Measurements from ENCODE around the gene VENTX.

The VENTX gene

DNA sequence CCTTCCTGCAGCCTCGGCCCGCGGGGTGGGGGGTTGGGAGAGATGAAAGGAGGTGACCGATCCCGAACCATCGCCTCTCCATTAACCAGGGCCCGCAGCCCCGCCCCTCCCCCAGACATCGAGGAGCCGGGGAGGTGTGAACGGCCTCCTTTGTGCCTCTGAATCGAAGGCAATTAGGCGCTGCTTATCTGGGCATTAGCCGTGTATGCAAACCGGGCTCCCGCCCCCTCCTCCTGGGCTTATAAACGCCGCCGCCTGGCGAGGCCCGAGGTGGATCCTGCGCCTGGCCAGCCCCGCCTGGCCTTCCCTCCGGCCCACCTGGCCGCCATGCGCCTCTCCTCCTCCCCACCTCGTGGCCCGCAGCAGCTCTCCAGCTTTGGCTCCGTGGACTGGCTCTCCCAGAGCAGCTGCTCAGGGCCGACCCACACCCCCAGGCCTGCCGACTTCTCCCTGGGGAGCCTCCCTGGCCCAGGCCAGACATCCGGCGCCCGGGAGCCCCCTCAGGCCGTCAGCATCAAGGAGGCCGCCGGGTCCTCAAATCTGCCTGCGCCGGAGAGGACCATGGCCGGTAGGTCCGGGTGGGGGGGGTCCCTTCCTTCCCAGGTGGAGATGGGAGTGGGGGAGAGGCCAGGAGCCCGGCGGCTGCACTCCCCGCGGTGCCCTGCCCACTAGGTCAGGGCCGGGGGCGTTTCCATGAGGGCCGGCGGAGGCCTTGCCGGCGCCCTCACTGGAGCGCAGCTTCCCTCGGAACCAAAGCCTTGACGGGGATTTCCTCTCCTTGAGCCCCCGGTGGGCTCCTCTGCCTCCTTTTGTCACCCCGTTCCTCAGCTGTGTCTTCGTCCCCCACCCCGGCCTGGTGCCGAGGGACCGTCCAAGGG lies at the start of gene VENTX:
Gene VENTX, plus strand, starts transcription at position 268 of the 878 bp plus-strand sequence. Its CDS starts 60 bp downstream, at position 328.
- no peak for DNase-seq

DNA sequence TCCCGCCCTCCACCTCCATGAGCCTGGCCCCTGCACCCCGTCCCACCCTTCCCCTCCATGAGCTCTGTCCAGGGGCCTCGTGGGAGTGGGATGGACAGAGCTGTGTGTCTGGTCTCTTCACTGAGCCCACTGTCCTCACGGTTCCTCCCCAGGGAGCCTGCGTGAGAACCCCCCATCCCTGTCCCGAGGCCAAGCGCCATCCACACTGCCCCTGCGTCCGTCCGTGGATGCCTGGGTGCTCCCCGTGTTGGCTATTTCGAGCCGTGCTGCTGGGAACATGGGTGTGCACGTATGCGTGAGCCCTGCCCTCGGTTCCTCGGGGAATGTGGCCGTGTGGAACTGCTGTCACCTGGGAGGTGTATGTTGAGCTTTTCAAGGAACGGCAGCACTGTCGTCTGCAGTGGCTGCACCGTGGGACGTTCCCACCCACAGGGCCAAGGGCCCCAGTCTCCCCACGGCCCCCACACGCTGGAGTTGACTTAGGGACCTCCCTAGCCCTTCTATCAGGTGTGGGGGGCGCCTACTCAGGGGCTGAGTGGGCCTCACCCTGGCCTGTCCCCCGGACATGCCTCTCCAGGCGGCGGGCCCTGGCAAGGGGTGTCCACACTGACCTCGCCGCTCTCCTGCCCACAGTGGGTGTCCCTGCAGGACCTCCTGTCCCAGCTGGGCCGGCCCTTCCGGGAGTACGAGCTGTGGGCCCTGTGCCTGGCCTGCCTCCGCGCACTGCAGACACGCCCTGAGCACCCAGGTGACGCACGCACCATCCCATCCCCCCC lies 49.6 kb upstream of the VENTX start:
- no peak for DNase-seq

GRCh38 chr10:133189256-133189655 lies 48.4 kb upstream of the VENTX start:
- DNase-seq, result no peak

DNA sequence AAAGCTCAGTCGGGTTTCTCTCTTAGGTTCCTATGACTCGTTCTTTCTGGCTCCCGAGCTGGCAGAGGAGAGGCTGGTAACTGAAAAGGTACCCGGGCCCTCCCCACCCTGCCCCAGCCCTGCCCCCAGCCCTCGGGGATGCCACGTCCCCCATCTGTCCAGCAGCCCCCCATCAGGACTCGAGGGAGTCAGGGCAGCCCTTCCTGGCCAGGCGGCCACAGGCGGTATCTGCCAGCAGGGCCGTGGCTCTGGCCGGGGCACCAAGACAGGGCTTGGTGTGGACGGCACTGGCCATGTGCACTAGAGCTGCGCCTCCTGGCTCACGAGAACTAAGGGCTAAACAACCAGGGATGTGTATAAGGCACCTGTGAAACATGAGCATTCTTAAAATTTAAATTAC lies 47.9 kb upstream of the VENTX start:
- DNase-seq, result no peak

- DNase-seq, result no peak
These were observed 47.4 kb upstream of the VENTX start for GRCh38 chr10:133190225-133190624.

GRCh38 chr10:133191651-133192050 lies 46.0 kb upstream of the VENTX start:
- DNase-seq, result no peak

- DNase-seq, result no peak
These were observed 43.5 kb upstream of the VENTX start for GRCh38 chr10:133194151-133194550.

DNA sequence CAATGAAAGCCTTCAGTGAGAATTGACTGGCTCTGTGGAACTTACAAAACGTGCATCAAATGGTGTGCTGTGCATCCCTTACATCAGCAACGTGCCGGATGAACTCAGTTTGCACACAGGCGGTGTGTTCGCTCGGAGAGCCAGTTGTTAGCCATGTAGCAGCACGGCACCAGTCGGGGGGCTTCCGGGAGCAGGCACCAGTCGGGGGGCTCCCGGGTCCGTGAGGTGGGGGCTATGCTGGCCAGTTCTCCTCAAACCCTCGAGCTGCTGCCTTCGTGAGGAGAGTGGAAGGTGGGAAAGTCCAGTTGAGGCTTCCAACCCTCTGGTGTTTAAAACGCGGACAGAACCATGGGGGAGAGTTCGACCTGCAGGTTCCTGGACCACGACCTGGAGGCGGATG lies 42.6 kb upstream of the VENTX start:
- no peak for DNase-seq

GRCh38 chr10:133195611-133196010 lies 42.0 kb upstream of the VENTX start:
- no peak for DNase-seq

DNA sequence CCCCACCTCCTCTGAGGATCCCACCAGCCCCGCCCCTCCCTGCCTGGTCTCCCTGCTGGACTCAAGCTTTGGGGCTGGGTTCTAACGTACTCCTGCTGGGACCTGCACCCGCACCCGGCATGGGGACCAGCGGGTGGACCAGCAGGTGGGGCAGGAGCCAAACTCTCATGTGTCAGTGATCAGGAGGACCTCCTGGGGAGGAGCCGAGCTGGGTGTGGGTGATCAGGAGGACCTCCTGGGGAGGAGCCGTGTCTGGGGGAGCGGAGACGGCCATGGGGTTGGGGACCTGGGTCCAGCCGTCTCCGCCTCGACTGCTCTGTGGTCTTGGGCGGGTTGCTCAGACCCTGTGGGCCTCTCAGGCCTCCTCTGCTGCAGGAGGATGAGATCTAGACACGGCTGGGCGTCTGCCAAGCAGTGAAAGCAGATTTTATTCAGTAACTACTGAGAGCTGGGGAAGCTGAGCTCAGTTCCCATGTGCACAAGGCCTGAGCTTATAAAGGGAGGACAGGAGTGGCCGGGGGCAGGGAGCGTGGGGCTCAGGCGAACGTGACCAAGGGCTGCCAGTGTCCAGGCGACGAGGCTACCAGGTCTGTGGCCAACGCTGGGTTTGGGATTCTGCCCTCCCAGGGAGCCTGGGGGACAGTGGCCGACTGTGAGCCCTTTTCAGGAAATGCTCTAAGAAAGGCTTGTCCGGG lies 41.3 kb upstream of the VENTX start:
- no peak for DNase-seq

GRCh38 chr10:133196936-133197758 lies 40.5 kb upstream of the VENTX start:
- DNase-seq, result no peak

DNA sequence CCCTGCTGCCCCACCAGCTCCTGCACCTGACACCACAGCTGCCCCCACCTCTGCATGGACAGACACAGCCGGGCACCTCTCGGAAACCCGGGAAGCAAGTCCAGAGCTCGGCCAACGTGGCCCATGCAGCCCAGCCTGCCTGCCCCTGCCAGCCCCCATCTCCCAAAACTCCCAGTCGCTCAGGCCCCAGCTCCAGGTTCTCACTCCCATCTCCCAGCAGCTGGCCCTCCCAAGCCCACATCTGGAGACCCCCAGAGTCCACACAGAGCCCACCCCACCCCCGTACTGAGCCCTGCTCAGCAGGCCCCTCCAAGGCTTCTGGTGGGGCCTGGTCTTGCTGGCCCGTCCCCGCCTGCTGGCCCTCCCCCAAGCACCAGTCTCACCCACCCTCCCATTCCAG lies 39.9 kb upstream of the VENTX start:
- no peak for DNase-seq

GRCh38 chr10:133198206-133198605 lies 39.4 kb upstream of the VENTX start:
- no peak for DNase-seq

GRCh38 chr10:133198621-133199487 lies 38.8 kb upstream of the VENTX start:
- DNase-seq, result no peak

DNA sequence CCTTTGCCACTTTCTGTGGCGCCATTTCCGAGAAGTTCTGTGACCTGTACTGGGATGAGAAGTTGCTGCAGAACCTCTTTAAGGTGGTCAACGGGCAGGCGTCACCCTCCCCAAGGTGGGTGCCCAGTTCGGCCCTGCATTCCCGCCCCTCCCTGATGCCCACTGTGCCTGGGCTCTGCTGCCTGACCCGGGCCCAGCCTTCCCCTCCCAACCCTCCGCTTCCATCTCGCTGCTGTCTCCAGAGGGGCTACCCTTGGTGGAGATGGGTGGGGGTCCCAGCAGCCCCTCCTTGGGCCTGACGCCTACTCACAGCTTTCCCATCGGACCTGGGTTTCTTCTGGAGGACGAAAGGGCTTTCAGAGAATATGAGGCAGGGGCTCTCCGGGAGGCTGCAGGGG lies 38.2 kb upstream of the VENTX start:
- DNase-seq, result no peak

DNA sequence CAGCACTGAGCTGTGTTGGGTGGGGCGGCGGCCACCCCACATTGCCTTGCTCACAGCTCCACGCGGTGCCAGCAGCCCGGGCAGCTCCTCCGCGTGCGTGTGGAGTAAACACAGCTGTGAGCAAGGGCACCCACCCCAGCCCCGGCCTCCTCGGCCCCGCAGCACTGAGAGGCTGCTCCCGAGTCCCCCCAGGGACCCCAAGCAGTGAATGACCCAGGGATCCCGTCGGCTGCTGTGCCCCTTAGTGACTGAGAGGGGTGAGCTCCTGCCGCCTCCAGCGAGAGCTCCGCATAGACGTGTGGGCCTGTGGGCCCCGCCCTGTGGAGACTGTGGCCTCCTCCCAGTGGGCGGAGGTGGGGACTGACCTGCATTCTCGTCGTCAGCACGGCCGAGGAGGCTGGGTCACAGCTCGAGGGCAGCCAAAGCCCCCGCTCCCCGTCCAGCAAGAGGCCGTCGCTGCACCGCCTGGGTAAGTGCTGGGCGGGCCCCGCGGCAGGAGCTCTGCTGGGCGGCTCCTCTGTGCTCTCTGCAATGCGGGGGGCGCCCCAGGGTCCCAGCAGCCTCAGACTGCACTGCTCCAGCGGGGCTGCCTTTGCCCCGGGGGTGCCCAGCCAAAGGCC lies 37.6 kb upstream of the VENTX start:
- no peak for DNase-seq

GRCh38 chr10:133200621-133201031 lies 37.0 kb upstream of the VENTX start:
- no peak for DNase-seq

DNA sequence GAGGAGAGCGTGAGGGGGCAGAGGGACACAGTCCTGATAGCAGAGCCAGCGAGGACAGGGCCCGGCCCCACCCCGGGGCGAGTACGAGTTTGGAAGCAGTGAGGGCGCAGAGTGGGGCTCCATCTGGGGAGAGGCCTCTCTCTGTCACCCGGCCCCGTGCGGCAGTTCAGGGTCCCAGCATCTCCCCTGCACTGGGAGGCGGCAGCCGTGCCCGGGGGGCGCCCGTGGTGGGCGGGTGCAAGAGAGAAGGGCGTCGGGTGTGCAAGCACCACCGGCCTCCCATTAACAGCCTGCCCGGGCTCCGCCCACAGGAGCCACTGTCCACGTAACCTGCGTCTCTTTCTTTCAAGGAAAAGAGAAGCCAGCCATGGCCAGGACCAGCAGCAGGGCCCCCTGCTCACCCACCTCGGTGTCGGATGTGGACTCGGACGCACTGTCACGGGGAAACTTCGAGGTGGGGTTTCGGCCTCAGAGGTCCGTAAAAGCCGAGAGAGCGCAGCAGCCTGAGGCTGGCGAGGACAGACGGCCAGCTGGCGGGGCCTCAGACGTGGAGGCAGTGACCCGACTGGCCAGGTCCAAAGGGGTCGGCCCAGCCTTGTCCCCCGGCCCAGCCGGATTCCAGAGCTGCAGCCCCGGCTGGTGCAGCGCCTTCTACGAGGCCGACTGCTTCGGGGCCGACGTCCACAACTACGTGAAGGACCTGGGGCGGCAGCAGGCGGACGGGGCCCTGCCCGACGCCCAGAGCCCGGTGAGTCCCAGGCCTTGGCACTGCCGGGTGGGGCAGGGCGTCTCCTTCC lies 36.3 kb upstream of the VENTX start:
- DNase-seq, result no peak

DNA sequence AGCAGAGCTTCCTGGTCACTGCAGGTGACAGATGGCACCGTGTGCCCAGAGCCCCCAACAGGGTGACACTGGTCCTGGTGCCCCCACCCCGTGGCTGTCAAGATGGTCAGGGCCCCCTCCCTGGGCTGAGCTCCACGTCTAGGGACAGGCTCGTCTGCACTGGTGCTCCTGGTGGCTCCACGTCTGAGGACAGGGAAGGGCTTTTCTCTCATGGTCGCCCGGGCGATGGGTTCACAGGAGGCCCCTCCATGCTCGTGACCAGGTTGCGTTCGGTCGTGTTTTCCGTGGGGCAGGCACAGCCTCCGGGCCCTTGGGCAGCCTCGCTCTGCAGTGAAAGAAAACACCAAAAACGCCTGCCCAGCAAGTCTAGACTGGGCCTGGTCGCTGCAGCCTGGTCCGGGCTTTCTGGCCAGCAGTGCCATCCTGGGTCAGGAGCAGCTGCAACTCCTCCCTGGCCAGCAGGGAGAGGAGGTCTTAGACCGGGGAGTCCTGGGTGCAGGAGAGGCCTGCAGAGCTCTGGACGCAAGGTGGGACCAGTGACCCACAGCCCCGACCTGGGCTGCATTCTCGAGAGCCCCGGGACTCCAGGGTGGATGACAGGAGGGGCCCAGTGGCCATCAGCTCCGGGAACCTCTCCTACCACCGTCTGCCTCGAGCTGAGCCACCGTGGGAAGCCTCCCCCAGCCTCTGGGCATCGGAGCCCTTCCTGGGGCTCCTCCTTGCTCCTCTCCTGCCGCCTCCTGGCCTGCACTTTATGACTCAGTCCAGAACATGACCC lies 35.5 kb upstream of the VENTX start:
- no peak for DNase-seq
